ENCODE measurements around the gene TPRN.

Gene TPRN

DNA sequence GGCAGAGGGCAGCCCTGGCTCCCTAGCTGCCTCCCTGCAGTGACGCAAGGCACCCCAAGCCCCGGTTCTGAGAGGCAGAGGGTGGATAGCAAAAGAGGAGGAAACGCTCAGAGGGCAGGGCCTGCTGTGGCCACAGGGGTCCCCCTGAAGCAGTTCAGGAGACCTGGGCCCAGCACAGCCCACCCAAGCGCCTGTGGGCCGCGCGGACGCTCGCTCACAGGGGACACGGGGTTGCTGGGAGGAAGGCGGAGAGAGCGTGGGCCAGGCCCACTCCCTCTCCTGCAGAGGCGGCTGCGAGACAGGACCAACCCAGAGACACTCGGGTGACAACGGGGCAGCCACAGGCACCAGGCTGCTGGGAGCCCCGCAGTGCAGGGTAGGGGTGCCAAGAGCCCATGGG, 20.8 kb downstream of the TPRN start:
- TF ChIP-seq TAF1 (IDR thresholded peaks at IDR 0.05; ENCODE audit: borderline replicate concordance, insufficient read depth, low read length) (no peak), SIN3A (IDR thresholded peaks at IDR 0.05; ENCODE audit: borderline replicate concordance, insufficient read depth, low read length) (no peak), FOXP2 (optimal IDR thresholded peaks at IDR 0.05; ENCODE audit: borderline replicate concordance, extremely low read depth, extremely low read length, insufficient read depth) (no peak), POLR2AphosphoS5 (IDR thresholded peaks at IDR 0.05; ENCODE audit: low read depth, low read length) (no peak)
- TF ChIP-seq, protein P1, sequence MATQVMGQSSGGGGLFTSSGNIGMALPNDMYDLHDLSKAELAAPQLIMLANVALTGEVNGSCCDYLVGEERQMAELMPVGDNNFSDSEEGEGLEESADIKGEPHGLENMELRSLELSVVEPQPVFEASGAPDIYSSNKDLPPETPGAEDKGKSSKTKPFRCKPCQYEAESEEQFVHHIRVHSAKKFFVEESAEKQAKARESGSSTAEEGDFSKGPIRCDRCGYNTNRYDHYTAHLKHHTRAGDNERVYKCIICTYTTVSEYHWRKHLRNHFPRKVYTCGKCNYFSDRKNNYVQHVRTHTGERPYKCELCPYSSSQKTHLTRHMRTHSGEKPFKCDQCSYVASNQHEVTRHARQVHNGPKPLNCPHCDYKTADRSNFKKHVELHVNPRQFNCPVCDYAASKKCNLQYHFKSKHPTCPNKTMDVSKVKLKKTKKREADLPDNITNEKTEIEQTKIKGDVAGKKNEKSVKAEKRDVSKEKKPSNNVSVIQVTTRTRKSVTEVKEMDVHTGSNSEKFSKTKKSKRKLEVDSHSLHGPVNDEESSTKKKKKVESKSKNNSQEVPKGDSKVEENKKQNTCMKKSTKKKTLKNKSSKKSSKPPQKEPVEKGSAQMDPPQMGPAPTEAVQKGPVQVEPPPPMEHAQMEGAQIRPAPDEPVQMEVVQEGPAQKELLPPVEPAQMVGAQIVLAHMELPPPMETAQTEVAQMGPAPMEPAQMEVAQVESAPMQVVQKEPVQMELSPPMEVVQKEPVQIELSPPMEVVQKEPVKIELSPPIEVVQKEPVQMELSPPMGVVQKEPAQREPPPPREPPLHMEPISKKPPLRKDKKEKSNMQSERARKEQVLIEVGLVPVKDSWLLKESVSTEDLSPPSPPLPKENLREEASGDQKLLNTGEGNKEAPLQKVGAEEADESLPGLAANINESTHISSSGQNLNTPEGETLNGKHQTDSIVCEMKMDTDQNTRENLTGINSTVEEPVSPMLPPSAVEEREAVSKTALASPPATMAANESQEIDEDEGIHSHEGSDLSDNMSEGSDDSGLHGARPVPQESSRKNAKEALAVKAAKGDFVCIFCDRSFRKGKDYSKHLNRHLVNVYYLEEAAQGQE (IDR thresholded peaks at IDR 0.05; ENCODE audit: insufficient read depth in 1 of 2, low read depth in 2 of 2, low read length in 2 of 2): no peak

- TF ChIP-seq POLR2AphosphoS5 (IDR thresholded peaks at IDR 0.05; ENCODE audit: low read depth, low read length) (no peak), SIN3A (IDR thresholded peaks at IDR 0.05; ENCODE audit: borderline replicate concordance, insufficient read depth, low read length) (no peak), FOXP2 (optimal IDR thresholded peaks at IDR 0.05; ENCODE audit: borderline replicate concordance, extremely low read depth, extremely low read length, insufficient read depth) (no peak), TAF1 (IDR thresholded peaks at IDR 0.05; ENCODE audit: borderline replicate concordance, insufficient read depth, low read length) (no peak)
- TF ChIP-seq, protein P1 (IDR thresholded peaks at IDR 0.05; ENCODE audit: insufficient read depth in 1 of 2, low read depth in 2 of 2, low read length in 2 of 2): no peak
Measured at GRCh38 chr9:137178939-137179630, 21.5 kb downstream of the TPRN start.

- TF ChIP-seq, protein P1 (IDR thresholded peaks at IDR 0.05; ENCODE audit: insufficient read depth in 1 of 2, low read depth in 2 of 2, low read length in 2 of 2): peak in 1 of 2 experiments; percentile 57; a peak in 1 of 4 replicates
- TF ChIP-seq SIN3A (IDR thresholded peaks at IDR 0.05; ENCODE audit: borderline replicate concordance, insufficient read depth, low read length): no peak
- no peak for TF ChIP-seq FOXP2 (optimal IDR thresholded peaks at IDR 0.05; ENCODE audit: borderline replicate concordance, extremely low read depth, extremely low read length, insufficient read depth)
- TF ChIP-seq POLR2AphosphoS5 (IDR thresholded peaks at IDR 0.05; ENCODE audit: low read depth, low read length): no peak
- no peak for TF ChIP-seq TAF1 (IDR thresholded peaks at IDR 0.05; ENCODE audit: borderline replicate concordance, insufficient read depth, low read length)
Measured at GRCh38 chr9:137178201-137178938, 22.2 kb downstream of the TPRN start.

DNA sequence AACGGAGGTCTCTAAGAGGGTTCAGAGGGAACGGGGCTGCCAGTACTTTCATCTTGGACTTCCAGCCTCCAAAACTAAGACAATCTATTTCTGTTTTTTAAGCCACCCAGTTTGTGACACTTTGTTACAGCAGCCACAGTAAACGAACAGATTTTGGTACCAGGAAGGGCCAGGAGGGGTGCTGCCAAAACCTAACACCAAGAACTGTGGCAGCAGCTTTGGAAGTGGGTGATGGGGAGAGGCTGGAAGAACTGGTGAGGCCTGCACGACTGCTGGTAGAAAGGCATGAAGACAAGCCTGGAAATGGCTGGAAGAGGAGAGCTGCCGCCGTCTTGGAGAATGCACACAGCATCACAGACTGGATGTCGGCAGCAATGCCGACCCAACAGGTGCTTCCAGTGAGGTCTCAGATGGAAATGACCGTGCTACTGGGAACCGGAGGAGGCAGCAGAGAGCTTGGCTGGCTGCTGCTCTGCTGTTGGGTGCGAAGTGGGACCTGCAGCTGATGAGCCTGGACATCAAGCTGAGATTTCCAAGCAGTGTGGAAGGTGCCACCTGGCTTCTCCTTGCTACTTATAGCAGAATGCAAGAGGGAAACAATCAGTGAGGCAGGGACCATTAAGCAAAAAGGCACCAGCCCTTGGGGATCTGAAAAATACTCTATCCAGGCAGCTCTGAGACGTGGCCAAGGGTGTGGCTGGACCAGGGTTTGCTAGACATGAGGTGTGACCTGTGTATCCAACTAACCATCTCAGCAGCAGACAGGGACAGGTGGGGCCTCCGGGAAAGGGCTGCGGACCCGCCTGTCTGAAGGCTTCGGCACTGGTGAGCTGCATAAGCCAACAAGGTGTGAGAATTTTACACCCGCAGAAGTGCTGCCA, 24.0 kb downstream of the TPRN start:
- TF ChIP-seq FOXP2 (optimal IDR thresholded peaks at IDR 0.05; ENCODE audit: borderline replicate concordance, extremely low read depth, extremely low read length, insufficient read depth) (no peak), POLR2AphosphoS5 (IDR thresholded peaks at IDR 0.05; ENCODE audit: low read depth, low read length) (no peak), SIN3A (IDR thresholded peaks at IDR 0.05; ENCODE audit: borderline replicate concordance, insufficient read depth, low read length) (no peak), TAF1 (IDR thresholded peaks at IDR 0.05; ENCODE audit: borderline replicate concordance, insufficient read depth, low read length) (no peak)
- TF ChIP-seq, protein P1 (IDR thresholded peaks at IDR 0.05; ENCODE audit: insufficient read depth in 1 of 2, low read depth in 2 of 2, low read length in 2 of 2): no peak
